RKO (cell line): ENCODE results near the gene CEP295NL.
"Not testable (repeated sequence)": the region's sequence is repeated elsewhere in the genome, so short reads cannot be mapped to it uniquely, and the experiment has no call there.

Experiments used
- DNase-seq: peaks from one replicate; pipeline ENCODE4 v3.0.0-alpha.2; 2016; ENCODE audit warnings: low spot score

CEP295NL gene

DNA sequence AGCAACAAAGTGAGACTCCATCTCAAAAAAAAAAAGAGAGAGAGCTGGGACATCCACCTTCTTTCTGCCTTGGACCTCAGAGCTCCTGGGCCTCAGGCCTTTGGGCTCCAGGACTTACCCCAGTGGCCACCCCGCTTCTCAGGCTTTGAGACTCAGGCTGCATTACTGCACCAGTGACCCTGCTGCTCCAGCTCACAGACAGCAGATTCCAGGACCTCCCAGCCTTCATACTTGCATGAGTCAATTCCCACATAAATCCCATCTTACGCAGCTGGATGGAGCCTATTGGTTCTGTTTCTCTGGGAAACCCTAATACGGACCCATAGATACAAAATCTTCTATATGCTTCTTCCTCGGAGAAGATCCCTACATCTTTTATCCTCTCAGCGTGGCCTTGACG, 2.1 kb upstream of the CEP295NL start:
- no peak for DNase-seq

DNA sequence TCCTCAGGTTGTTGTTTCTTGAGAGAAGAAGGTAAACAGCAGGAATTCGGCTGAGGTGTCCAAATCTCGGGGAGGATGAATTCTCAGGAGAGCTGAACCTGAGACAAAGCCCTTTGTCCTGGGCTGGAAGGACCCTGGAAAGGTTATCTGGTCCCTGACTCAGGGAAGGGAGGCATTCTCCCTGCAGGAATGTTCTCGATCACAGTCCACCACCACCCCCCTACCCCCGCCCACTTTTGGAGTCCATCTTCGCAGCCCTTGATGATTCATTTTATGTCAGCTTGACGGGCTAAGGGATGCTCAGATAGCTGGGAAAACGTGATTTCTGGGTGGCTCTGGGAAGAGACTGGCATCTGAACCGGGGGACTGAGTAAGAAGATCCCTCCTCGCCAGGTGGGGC, 1.4 kb upstream of the CEP295NL start:
- no peak for DNase-seq

- not testable (repeated sequence) for DNase-seq
These were observed 770 bp downstream of the CEP295NL start for GRCh38 chr17:78902231-78902630.

DNA sequence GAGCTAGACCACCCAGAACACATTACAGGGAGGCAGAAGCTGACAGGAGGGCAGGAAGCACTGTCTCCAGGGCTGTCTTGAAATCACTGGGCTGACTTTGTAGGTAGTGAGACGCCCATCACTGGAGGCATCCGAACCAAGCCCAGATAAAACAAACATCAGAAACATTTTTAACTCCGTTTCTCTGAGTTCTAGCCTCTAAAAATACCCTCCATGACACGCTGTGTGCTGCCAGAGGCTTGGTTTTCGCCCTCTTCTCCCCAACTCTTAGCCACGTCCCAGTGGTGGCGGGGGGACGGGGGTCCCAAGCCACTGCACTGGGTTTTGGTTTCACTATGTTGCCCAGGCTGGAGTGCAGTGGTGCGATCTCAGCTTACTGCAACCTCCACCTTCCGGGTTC, 1.2 kb downstream of the CEP295NL start:
- no peak for DNase-seq

GRCh38 chr17:78900816-78901215, 2.2 kb downstream of the CEP295NL start:
- no peak for DNase-seq

DNA sequence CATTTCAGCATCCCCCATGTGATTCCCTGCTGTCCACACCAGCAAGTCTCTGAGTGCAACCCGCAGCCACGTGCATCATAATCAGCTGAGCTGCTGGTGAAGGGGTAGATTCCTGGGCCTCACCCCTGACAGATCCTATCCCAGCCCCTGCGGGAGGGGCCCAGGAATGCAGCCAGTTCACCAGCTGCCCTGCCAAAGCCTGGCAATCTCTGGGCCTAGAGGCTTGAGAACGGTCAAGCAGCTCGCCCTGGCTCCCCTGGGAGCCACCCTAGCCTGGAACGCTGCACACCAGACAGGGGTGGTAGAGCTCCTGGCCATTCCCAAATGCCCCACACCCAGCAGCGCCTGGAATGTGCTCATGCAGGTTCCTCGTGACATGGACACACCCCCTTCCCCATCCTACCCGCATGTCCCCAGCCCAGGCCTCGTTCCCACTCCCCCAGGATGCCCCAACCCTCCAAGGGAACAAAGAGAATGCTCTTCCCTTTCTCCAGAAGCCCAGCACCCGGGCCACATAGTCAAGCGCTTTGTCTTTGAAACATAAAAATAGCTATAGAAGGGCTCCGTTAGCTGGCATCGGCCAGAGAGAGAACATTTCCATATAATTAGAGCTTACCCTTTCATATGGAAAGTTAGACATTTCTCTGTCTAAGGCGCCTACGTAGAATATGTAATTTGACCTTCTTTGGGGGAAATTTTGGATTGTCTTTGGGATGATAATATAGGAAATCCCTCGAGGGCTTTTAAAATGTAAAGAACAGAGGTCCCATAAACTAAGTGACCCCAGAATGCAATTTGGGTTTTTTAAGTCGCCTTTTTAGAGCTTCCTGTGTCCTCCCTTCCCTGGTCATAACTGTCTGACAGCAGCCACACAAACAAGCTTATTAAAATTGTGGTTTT, 3.4 kb downstream of the CEP295NL start:
- no peak for DNase-seq

DNA sequence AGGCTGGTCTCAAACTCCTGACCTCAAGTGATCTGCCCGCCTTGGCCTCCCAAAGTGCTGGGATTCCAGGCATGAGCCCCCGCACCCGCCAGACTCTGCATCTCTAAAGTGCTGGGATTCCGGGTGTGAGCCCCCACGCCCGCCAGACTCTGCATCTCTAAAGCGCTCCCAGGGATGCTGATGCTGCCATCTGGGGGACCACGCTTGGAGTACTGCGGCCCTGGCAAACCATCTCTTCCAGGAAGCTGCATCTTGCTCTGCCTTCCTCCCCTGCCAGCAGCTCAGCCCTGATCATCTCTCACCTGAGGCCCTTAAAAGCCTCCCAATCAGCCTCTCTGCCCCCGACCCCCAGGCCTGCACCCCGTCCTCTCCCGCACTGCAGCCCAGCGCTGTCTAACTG, 4.1 kb downstream of the CEP295NL start:
- DNase-seq = no peak

- DNase-seq = no peak
These were observed 4.7 kb downstream of the CEP295NL start for GRCh38 chr17:78898075-78898836.

- DNase-seq = no peak
These were observed 5.3 kb downstream of the CEP295NL start for GRCh38 chr17:78897664-78898047.

- DNase-seq = no peak
These were observed 6.0 kb downstream of the CEP295NL start for GRCh38 chr17:78896834-78897663.

- DNase-seq = no peak
These were observed 6.7 kb downstream of the CEP295NL start for GRCh38 chr17:78896091-78896833.

GRCh38 chr17:78895322-78895721, 7.7 kb downstream of the CEP295NL start:
- no peak for DNase-seq

GRCh38 chr17:78893684-78894083, 9.3 kb downstream of the CEP295NL start:
- no peak for DNase-seq

DNA sequence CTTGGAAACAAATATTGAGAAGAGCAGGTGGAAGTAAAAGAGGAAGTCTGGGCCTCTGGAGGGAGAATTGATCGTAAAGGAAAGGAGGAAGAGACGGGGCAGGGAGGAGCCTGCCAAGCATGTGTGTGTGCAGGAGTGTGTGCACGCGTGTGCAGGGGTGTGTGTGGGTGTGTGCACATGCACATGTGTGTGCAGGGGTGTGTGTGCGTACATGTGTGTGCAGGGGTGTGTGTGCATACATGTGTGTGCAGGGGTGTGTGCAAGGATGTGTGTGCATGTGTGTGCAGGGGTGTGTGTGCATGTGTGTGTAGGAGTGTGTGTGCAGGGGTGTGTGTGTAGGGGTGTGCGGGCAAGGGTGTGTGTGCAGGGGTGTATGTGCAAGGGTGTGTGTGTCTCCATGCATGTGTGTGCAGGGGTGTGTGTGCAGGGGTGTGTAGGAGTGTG, 10.0 kb downstream of the CEP295NL start:
- DNase-seq = no peak

- DNase-seq = no peak
These were observed 10.5 kb downstream of the CEP295NL start for GRCh38 chr17:78892520-78892919.

DNA sequence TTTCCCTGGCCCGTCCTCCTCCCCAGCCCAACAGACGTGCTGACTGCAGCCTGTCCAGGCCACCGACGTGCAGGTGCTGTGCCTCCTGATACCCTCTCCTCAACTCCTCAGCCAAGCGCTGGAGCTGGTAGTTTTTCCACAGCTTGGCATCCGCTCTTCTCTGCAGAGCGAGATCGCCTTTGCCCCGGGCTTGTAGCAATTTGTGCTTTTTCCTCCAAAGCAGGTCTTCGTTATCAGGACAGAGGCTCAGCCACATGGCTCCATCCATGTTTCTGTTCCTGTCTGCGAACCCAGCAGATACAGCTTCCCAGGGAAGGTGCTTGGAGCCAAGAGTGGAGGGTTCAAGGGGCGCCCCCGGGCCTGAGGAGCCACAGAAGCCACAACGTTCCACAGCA, 10.9 kb downstream of the CEP295NL start:
- no peak for DNase-seq

- DNase-seq = no peak
These were observed 11.5 kb downstream of the CEP295NL start for GRCh38 chr17:78891406-78892061.

- no peak for DNase-seq
These were observed 12.5 kb downstream of the CEP295NL start for GRCh38 chr17:78890498-78890897.

DNA sequence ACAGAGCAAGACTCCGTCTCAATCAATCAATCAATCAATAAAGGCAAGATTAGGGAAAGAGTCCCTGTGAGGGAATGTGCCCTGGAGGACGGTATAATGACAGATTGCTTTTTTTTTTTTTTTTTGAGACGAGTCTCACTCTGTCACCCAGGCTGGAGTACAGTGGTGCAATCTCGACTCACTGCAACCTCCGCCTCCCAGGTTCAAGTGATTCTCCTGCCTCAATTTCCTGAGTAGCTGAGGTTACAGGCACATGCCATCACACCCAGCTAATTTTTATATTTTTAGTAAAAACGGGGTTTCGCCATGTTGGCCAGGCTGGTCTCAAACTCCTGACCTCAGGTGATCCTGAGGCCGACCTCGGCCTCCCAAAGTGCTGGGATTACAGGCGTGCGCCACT, 12.9 kb downstream of the CEP295NL start:
- not testable (repeated sequence) for DNase-seq

DNA sequence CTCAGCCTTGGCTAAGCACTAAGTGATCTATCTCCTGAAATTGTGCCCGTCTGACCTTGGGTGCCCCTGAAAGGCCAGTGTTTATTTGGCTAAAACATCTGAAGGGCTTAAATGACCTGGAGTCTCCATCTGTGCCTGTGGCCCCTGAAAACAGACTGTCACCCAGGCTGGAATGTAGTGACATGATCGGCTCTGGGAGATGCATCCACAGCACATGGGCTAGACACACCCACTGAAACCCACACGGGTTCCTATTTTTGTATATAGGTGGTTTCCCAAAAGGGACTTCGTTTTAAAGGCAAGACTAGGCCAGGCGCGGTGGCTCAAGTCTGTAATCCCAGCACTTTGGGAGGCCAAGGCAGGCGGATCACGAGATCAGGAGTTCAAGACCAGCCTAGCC, 13.5 kb downstream of the CEP295NL start:
- no peak for DNase-seq

DNA sequence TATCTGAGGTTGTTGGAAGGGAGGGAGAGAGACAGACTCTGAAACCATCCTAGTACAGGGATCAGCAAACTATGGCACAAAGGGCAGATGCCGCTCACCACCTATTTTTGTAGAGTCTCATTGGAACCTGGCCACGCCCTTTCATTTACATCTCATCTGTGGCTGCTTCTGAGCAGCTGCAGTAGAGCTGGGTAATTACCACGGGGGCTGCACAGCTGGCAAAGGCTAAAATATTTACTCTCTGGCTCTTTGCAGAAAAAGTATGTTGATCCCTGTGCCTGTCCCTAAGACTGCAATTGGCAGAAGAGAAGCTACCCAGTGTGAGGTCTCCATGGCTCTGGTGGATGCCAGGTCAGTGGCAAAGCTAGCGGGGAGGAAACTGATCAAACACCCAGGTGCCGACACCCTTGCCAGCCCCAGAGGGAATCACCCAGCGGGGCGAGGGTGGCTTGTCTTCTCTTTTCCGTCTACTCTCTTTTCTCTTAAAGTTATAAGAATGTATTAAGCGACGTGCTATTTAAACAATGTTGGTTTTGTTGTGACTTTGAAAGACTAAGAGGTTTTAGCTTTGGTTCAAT, 14.0 kb downstream of the CEP295NL start:
- DNase-seq = no peak
